Gastroesophageal sphincter (tissue), 2 donors: ENCODE measurements around the gene TJP3.

Experiments used
- POLR2A ChIP-seq, 2 donors: fragments of 450-650 bp; IDR thresholded peaks; one replicate each; pipeline ENCODE4 v1.6.1; 2017; ENCODE audit warnings: antibody characterized with exemption in 2 of 2, mild to moderate bottlenecking in 2 of 2, moderate library complexity in 1 of 2
- POLR2AphosphoS5 ChIP-seq: sonication (generic); formaldehyde crosslinking; IDR thresholded peaks from one replicate; pipeline ENCODE4 v1.6.1; 2017; ENCODE audit warnings: antibody characterized with exemption

GRCh38 chr19:3745363-3746045, 37.3 kb downstream of the TJP3 start:
- TF ChIP-seq POLR2A (IDR thresholded peaks at IDR 0.05), result no peak
- no peak for TF ChIP-seq POLR2AphosphoS5
